ENCODE data around the gene TNFRSF11A.

- TF ChIP-seq EZH2 (optimal IDR thresholded peaks at IDR 0.05; ENCODE audit: low read depth, low read length) = no peak
- no peak for TF ChIP-seq CTCF (IDR thresholded peaks at IDR 0.05; ENCODE audit: low read length)
- TF ChIP-seq EZH2phosphoT487 (IDR thresholded peaks at IDR 0.05; ENCODE audit: low read length) = no peak
Measured at GRCh38 chr18:62338446-62339105, 13.5 kb downstream of the TNFRSF11A start.

All from MM.1S (cell line).